Progenitor cell of endocrine pancreas (in vitro differentiated cells): ENCODE results near the gene KRTAP10-8. TPM values are rescaled to one million over a fixed set of nuclear protein-coding genes. Genes with fewer than 3 reads are reported as not detected.
A peak's percentile ranks its signal among the peaks of the same experiment; 100 is the strongest.
"Not testable (repeated sequence)": the region's sequence is repeated elsewhere in the genome, so short reads cannot be mapped to it uniquely, and the experiment has no call there.

Source experiments
- DNase-seq: peaks from one replicate; pipeline ENCODE4 v3.0.0; 2021; ENCODE audit warnings: low spot score; ENCODE audit not compliant: unreplicated experiment
- H3K27ac Mint-ChIP-seq: 2 replicates; pipeline ENCODE4 v1.8.0; 2021; ENCODE audit warnings: mild to moderate bottlenecking, moderate library complexity, mixed read lengths
- H3K27me3 Mint-ChIP-seq: 2 replicates; pipeline ENCODE4 v1.8.0; 2021; ENCODE audit warnings: mixed read lengths
- H3K36me3 Mint-ChIP-seq: 2 replicates; pipeline ENCODE4 v1.8.0; 2022; ENCODE audit warnings: mixed read lengths; ENCODE audit not compliant: insufficient read depth
- H3K4me1 Mint-ChIP-seq: 2 replicates; pipeline ENCODE4 v1.8.0; 2021; ENCODE audit warnings: low read depth, mixed read lengths
- H3K4me3 Mint-ChIP-seq: 2 replicates; pipeline ENCODE4 v1.8.0; 2021; ENCODE audit warnings: low read depth, mild to moderate bottlenecking, moderate library complexity, mixed read lengths
- H3K9me3 Mint-ChIP-seq: 2 replicates; pipeline ENCODE4 v1.8.0; 2021; ENCODE audit warnings: low read depth, mixed read lengths
- CTCF ChIP-seq: fragments of 200-600 bp; sonication (generic); IDR thresholded peaks from one replicate; pipeline ENCODE4 v1.5.0; 2021; ENCODE audit warnings: antibody characterized with exemption, mild to moderate bottlenecking; ENCODE audit not compliant: unreplicated experiment
- total RNA-seq: library from RNA; stranded (reverse); gene quantifications from 2 replicates; pipeline ENCODE4 v1.2.1, GENCODE V29; 2021

The KRTAP10-8 gene
- total RNA-seq, 1 donor from 2014 or later = not detected

- H3K27me3 Mint-ChIP-seq = no peaks in the 10 kb centered on the region
- no peak for TF ChIP-seq CTCF
- H3K4me3 Mint-ChIP-seq = no peak overlapping the region
- peaks cover 3% of the 10 kb centered on the region for H3K4me1 Mint-ChIP-seq
- H3K9me3 Mint-ChIP-seq = peaks cover 21% of the 10 kb centered on the region
- no peak for DNase-seq
- H3K36me3 Mint-ChIP-seq = no peaks in the 10 kb centered on the region
- H3K27ac Mint-ChIP-seq = peak overlapping the region; percentile 51
Observed at GRCh38 chr21:44572959-44573583, 38.8 kb upstream of the KRTAP10-8 start.

GRCh38 chr21:44573630-44574456, 38.0 kb upstream of the KRTAP10-8 start, which contains the start of gene KRTAP10-4:
Gene KRTAP10-4 (plus strand): TSS chr21:44573729. CDS start chr21:44573759, 30 bp downstream.
- H3K4me1 Mint-ChIP-seq, DNase-seq, H3K36me3 Mint-ChIP-seq, H3K4me3 Mint-ChIP-seq, H3K27me3 Mint-ChIP-seq: not testable (repeated sequence)
- peaks cover 23% of the 10 kb centered on the region for H3K9me3 Mint-ChIP-seq
- H3K27ac Mint-ChIP-seq = peak within 1 kb of the TSS; percentile 51

- H3K27ac Mint-ChIP-seq = peak overlapping the region; percentile 19
- no peaks in the 10 kb centered on the region for H3K36me3 Mint-ChIP-seq
- no peak overlapping the region for H3K4me3 Mint-ChIP-seq
- DNase-seq = no peak
- peaks cover 23% of the 10 kb centered on the region for H3K9me3 Mint-ChIP-seq
- no peak for TF ChIP-seq CTCF
- H3K27me3 Mint-ChIP-seq = no peaks in the 10 kb centered on the region
- H3K4me1 Mint-ChIP-seq = peaks cover 3% of the 10 kb centered on the region
Observed at GRCh38 chr21:44574457-44575306, 37.2 kb upstream of the KRTAP10-8 start.

- no peak for DNase-seq
- Mint-ChIP-seq H3K36me3 (no peaks in the 10 kb centered on the region), H3K27ac (peak overlapping the region; percentile 19), H3K27me3 (no peaks in the 10 kb centered on the region), H3K4me3 (no peak overlapping the region), H3K4me1 (peaks cover 3% of the 10 kb centered on the region), H3K9me3 (peaks cover 21% of the 10 kb centered on the region)
- no peak for TF ChIP-seq CTCF
Observed at GRCh38 chr21:44575307-44576024, 36.4 kb upstream of the KRTAP10-8 start.

GRCh38 chr21:44576025-44576420, 35.9 kb upstream of the KRTAP10-8 start:
- H3K36me3 Mint-ChIP-seq = no peaks in the 10 kb centered on the region
- TF ChIP-seq CTCF = no peak
- peaks cover 19% of the 10 kb centered on the region for H3K9me3 Mint-ChIP-seq
- DNase-seq = no peak
- H3K27me3 Mint-ChIP-seq = no peaks in the 10 kb centered on the region
- H3K4me1 Mint-ChIP-seq = peaks cover 3% of the 10 kb centered on the region
- H3K27ac Mint-ChIP-seq = no peak overlapping the region
- no peak overlapping the region for H3K4me3 Mint-ChIP-seq
